Stimulated activated CD4-positive, alpha-beta T cell treated with anti-CD3 and anti-CD28 coated beads, Interleukin-12 subunit alpha, Interleukin-12 subunit beta, amount 100 ng/mL, for 24 hours (primary cell): Measurements from ENCODE around the gene DKC1.
"Not testable (repeated sequence)": the region's sequence is repeated elsewhere in the genome, so short reads cannot be mapped to it uniquely, and the experiment has no call there.

ENCODE experiments used
- DNase-seq, 2 experiments: peaks; one replicate each; pipeline ENCODE4 v3.0.0-alpha.2; 2020; ENCODE audit warnings: low read depth in 2 of 2

DKC1 gene

DNA sequence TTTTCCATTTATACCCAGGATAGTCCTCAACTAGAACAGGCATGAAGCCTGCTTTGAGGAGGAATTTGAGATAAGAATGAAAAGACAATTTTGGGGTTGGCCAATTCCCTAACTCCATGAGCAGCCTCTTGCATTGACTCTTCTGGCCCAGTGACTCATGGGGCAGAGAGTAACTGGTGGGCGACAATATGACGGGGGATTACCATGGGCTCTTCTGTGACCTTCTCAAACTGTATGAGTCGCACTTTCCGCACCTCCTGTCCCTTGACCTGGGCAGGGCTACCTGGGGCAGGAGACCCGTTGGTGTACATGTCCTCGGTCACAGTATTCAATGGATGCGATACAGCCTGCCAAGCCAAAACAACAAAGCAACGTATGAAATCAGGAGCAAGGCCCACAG is 29.3 kb downstream of the DKC1 start:
- no peak for DNase-seq

DNA sequence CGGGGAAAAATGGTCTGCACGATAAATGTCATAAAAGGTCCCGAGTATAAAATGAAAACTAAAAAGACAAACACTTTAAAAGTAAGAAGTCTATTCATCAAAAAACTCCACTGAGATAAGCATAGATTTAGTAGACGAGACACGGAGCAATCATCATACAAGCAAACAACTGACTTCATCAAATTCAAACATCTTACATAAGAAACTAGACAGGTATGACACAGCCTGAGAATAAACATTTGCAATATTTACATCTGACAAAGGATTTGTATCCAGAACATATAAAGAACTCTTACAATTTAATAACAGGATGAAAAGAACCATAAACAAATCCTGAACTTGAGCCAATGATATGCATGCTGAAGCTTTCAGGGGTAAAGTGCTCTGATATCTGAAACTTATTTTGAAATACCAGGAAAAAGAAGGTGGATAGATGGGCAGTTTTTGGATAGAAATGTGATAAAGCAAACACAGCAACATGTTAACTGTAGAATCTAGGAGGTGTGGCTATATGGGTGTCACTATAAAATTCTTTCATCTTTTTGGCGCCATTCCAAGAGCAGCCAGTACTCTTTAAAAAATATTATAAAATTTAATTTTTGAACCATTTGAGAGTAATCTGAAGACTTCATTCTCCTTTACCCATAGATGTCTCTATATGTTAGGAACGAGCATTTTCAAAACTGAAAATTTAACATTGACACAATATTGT is 30.6 kb downstream of the DKC1 start:
- DNase-seq, result no peak

DNA sequence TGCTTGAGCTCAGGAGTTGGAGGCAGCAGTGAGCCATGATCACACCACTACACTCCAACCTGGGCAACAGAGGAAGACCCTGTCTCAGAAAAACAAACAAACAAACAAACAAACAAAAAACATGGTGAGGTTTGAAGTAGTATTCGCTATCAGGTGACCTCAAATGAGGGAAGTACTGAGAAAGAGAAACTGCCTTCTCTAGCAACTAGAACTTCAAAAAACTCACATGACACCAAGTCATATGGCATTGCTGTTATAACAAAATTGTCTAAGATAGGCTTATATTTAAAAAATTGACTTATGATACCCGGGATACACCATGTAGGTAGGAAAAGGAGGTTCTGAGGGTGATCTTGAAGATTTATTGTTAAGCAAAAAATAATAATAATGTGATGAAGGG is 32.4 kb downstream of the DKC1 start:
- no peak for DNase-seq

DNA sequence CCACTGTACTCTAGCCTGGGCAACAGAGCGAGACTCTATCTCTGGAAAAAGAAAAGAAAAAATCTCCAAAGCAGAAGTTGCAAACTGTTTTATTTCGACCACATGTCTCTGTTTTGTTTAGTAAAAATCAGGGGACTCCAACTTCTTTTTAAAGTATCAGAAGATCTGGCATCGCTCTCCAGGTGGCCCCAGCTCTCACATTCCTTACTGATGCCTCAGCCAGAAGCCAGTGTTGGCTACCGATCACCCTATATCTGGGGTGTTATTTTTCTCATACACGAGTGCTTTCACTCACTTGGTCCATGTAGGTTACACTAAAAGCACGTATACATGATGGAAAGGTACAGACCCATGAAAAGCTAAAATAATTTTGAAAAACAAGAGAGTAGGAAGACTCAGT is 34.3 kb downstream of the DKC1 start:
- DNase-seq, result no peak

DNA sequence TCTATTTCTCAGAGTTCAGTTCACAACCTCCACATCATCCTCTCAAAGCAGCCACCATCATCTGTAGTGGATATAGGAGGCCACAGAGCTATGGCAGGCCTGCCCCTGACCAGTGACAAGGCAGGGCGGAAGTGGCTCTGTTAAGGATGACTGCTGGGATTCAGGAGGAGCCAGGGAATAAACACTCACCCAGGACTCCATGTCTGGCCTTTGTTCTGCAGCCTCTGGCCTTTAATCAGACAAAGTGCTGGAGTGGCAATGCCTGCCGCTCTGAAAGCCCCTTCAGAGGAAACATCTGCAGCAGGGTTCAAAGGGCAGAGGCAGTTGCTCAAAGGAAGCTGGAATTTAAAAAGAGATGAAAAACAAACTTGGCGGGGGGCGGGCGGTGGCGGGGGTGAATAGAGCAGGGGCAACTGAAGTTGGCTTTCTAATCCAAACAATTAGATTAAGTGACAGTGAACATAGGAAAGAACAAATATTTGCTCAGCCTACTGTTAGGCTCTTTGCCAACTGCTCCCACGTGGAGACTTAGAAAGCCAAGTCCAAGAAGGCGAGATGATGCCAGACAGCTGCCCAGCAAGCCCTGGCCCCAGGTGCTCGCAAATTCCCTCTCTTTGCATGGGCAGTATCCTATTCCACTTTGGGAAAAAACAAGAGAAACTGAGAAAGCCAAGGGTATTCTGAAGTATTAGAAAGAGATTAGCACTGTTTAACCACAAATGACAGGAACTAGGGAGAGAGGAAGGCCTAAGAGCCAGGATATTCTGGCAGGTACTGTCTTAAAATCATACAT is 37.1 kb downstream of the DKC1 start:
- DNase-seq, result no peak

DNA sequence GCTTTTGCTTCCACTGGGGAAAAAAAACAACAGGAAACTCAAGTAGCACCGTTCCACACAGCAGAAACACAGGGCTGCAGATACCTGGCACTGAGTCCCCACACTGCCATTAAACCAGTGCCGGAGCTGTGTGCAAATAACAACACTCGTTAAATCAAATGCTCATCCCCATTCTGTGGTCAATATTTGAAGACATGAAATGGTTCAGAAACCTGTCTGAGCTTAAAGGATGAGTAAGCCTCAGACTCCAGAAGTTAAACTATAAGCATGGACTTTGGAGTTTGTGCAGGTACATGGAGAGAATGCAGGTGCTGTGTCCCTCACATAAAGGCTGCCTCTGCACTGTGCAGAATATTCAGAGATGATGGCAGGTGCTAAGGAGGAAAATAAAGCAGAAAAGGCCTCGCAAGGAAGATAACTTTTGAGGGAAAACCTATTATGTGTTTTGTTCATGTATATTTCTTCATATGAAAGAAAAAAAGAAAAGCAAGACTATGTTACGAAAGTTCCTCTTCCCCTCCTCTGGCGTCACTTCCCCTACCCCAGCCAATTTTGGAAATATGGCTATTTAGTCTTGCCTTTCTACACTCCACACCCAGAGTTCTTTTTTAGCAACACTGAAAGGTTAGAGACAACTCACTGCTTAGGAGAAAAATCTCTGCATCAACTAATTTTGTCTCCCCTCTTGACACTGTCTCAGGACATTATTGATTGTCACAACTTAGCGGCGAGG is 38.0 kb downstream of the DKC1 start:
- DNase-seq, result no peak

DNA sequence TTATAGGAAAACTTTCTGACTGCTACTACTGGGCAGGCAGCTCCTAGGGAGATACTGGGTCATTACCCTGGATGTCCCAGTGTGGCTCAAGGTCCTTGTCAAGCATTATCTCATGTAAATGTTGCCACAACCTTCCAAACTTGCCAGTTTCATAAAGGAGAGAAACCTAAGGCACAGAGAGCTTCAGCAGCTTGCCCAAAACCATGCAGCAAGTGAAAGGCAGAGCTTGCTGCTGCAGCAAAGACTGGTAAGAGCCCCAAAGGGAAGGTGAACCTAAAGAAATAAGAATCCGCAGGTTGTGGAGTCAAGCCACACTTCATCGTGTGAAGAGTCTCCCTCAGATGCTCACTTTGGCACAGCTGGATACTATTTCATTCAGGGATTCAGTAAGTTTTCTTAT is 40.3 kb downstream of the DKC1 start:
- DNase-seq, result no peak

DNA sequence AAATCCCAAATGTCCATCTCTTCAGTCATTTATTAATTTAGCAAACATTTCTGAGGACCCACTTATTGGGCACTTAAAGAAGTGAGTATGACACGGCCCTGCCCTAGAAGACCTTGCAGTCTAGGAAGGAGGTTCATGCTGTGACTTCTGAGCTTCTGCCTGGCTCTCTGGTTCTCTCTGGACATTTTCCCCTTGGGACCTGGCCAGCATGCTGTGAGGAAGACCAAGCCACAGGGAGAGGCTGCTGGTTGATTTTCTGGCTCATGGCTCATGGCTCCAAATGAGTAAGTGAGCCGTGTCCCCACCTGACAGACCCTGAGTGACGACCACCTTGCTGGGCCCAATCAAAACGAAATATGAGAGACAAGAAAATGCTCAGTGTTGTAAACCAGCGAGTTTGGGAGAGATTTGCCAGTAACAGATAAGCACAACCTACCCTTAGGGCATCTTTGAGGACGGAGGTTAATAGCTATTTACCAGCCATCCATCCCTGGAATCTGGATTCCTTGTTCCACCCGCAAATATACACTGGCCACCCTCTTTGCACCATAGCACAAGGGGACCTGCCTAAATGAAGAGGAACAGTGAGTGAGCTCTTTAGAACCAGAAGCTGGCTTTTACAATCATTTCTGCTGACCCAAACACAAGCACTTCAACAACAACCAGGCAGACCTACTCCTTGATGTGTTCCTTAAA is 41.7 kb downstream of the DKC1 start:
- DNase-seq, result no peak

DNA sequence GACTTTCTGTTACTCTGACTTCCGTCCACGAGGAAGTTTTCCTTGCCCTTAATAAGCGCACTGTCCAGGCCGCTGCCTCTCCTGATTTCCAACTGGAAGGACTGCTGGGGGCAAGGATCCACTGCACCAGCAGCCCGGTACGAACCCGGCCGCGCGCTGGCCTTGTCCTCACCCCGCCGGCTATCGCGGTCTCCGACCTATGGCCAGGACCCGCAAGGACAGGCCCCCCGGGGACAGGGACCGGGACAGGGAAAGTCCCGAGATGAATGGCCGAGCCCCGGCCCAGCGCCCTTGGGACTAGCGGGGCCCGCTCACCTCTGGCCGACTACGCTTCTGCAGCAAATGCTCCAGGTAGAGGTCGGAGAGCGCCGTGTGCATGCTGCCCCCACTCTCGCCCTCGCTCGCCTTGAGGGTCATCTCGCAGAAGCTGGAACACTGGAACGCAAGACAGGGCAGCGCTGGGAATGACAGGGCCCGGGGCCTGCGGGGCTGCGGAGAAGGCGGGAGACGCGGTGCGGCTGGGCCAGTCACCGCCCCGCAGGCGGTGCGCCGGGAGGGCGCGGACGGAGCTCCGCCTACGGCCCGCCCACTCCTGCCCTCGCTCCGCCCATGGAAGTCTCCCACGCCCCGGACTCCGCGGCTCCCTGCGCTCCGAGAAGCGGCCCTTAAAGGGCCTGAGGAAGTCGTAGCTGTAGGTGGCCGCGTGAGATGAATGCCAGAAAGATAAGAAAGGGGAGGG is 42.5 kb downstream of the DKC1 start, which contains the start of gene MPP1:
Gene MPP1 (minus strand): TSS at position 529 of the 739 bp plus-strand sequence. CDS start 112 bp downstream, at position 417.
- peak; percentile 43 to 64 for DNase-seq

DNA sequence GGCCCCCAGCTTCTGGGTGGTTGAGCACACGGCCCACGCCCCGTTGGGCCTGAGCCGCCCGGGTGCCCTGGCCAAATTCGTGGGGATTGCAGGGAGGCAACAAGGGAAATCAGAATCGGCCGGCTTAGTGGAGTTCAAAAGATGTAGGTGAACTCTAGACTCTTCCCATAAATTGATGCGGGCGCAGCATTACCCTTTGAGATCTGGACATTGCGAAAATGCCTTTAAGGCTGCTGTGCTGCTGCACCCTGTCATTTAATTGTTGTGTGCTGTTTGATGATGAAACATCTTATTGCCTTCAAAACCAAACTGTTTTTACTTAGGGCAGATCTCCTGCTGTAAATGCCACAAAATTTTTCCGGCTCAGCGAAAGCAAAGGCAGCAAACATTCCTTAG is 43.0 kb downstream of the DKC1 start:
- DNase-seq, result no peak

DNA sequence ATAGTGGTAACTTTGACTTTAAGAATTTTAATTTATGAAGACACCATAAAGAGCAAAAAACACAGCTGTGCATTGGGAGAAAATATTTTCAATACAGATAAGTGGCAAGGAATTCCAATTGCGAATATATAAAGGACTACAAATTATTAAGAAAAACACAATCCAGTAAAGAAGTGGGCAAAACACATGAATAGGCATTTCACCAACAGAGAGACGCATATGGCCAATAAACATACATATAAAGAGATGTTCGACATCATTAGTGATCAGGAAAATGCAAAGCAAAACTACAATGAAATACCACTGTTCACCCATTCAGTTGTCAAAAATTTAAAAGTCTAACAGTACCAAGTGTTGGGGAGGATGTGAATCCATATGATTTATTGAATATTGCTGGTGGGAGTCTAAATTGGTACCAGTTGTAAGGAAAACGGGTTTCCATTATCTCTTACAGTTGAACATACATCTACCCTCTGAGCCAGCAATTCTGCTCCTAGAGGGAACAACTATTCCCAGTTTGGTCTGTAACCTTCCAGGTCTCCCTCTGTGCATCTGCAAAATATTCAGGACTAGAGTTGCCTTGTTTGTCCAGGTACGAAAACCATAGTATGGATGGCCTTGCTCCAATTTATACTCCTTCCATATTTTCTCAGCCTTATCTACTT is 44.3 kb downstream of the DKC1 start:
- no peak for DNase-seq

DNA sequence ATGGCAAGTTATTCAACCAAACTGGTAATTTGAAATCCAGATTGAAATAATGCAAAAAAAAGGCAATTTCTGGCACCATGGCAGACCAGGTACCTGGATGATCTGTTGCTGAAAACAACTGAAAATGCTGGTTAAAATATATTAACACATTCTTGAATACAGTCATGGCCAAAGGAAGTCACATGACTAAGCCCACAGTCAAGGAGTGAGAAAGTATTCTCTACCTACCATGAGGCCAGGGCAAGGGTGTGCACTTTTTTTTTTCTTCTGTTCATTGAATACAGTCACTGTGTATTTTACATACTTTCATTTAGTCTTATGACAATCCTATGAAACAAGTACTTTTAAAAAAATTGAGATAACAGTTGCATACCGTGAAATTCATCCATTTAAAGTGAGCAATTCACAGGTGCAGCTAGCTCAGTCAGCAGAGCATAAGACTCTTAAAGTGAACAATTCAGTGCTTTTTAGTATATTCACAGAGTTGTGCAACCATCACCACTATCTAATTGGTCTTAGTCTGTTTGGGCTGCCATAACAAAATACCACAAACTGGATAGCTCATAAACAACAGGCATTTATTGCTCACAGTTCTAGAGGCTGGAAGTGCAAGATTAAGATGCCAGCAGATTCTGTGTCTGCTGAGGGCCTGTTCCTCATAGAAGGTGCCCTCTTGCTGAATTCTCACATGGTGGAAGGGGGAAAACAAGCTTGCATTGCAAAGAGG is 47.4 kb downstream of the DKC1 start:
- DNase-seq, result no peak

DNA sequence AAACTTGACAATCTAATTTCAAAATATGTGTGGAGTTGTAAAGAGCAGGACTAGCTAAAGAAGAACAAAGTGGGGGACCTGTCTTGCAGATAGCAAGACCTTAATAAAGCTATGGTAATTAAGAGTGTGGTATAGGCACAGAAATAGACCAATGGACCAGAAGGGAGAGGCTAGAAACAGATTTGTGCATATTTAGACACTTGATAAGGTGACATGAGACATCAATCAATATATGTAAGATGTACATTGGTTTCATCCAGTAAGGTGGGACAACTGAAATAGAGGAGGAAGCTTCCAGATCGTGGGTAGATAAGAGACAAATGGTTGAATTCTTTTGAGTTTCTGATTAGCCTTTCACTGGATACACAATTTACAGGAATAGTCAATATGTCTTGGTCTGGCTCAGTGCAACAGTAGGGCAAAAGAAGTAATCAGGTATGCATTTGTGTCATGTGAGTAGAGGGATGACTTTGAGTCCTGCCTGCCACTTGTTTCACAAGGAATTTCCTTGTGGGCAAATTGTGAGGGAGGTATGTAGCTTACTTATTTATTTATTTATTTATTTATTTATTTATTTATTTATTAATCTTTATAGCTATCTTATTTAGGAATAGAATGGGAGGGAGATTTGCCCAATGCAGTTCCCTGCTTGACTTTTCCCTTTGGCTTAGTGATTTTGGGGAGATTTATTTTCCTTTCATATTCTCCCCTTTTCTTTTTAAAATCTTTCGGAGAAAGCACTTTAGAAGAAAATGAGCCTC is 49.9 kb downstream of the DKC1 start:
- DNase-seq, result no peak

DNA sequence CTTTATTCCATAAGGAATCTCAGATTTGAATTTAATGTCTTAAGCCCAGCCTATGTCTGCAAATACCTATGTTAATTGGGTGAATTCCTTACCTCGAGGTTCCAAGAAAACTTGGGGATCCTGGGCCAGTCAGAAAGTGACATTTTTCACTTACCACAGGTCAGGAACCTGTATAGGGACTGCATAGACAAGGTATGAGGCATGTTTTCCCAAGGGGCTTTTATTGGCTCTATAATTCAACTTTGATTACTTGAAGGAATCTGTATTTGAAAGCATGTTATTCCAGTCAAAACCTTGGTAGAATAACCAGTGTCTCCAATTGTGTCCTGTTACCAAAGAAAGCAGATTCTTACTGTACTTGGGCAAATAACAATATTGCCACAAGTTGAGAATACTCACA is 51.1 kb downstream of the DKC1 start:
- DNase-seq, result no peak

DNA sequence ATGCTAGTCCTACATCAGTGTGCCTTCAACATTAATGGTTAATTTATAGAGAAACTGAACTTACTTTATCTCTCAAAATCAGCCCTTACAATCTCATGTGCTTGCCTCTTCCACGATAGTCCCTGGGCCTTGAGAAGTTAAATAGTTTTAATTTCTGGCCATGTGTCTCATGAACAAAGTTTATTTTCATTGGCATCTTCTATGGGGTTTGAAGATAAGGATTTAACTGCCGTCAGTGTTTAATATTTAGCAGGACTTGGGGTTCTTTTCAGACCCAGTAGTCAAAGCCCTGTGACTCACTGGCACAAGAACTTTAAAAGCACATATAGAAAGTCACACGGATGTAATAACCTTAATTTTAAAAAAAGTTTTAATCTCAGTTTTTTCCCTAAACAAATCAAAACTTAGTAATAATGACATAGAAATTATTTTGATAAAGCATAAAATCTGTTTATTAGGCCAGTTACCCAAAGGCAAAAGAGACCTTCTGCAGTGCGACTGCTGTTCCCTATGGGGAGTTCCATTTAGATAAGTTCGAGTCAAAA is 52.7 kb downstream of the DKC1 start:
- no peak for DNase-seq

DNA sequence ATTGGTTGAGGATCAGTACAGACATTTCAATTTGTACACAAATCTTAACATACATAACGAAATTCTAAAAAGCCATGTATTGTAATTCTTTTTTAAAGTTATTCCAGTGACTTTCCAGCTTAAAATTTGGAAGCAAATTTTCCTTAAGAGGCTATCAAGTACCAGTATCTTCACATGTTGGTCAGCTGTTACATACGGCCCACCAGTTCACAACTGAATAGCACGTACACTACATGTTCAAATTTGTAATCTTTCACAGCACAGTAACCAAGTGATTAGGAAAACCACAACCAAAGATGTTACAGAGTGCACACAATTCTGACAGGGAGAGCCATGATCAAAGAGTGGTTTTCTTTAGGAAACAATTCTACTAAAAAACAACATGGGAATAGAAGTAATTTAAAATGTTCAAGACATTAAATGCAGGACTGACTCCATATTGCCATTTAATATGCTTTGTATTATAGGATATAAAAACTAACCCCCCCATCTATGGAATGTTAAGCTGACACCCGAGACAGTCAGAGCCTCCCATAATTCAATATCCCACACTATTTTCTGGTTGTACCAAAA is 53.7 kb downstream of the DKC1 start:
- DNase-seq, result not testable (repeated sequence)

DNA sequence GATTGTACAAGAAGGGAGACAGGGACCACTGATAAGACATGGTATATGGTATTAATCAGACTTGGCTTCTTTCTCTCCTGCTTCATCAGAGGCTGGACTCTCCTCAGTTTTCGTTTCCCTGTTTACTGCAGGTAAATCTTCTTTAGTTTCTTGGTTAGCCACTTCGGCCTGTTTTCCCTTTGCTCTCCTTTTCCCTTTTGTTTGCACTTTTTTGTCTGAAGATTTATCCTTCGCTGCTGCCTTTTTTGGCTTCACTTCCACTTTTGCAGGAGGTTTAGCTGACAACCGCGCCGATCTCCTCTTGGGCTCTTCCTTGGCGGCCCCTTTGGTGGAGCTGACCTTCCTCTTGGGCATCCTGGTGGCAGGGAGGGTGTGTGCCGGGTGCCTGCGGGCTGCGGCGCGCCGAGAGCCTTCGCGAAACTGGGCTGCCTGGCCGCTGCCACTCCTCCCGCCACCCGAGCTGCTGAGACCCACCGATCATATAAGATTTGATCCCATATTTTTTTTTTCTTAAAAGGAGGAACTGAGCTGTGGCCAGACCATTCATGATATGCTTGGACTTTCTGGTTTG is 54.5 kb downstream of the DKC1 start:
- DNase-seq, result not testable (repeated sequence)
